DMS79 (cell line): ENCODE data around the gene LPP.
"Not testable (repeated sequence)": the region's sequence is repeated elsewhere in the genome, so short reads cannot be mapped to it uniquely, and the experiment has no call there.

Experiments used
- DNase-seq: peaks from one replicate; lab custom pipeline; 2025; lab: John Stamatoyannopoulos, UW

LPP gene

DNA sequence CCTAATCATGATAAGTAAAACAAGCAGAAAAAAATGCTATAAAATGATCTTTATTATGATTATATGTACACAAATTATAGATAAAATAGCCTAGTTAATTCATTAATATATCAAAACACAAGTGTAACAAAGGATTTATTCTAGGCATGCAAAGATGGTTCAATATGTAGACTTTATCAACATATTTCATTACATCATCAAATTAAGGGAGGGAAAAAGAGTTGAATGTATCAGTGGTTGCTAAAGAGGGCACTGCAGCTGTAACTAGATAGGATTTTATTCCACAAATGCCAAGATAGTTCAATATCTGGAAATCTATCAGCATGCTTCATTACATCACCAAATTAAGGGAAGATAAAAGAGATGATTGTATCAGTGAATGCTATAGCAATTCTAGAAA lies 248.3 kb downstream of the LPP start:
- DNase-seq = no peak

DNA sequence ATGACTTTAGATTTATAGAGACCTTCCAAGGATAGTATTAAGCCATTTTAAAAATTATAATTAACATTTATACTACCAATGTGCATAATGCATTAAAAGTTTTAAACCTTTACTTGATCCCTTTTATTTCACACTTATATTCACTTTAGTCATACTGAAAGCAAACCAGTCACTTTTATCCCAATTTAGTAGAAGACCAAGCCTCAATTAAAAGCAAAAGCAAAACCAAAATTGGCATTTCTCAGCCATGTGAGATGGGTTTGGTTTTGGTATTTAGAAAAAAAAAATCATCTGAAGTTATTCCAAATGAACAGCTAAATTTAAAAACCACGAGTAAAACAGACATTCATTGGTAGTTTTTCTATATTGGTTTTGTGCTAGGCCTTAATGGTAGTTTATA lies 249.4 kb downstream of the LPP start:
- DNase-seq = no peak

DNA sequence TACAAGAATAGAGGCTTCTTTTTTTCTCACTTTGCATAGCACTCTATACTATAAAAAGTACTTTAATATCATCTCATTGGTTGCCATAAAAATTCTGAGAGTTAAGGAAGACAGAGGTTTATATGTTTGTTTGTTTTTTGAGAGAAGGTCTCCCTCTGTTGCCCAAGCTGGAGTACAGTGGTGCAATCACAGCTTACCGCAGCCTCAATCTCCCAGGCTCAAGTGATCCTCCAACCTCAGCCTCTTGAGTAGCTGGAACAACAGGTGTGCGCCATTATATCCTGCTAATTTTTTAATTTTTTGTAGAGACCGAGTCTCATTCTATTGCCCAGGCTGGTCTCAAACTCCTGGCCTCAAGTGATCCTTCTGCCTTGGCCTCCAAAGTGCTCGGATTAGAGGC lies 250.2 kb downstream of the LPP start:
- no peak for DNase-seq

DNA sequence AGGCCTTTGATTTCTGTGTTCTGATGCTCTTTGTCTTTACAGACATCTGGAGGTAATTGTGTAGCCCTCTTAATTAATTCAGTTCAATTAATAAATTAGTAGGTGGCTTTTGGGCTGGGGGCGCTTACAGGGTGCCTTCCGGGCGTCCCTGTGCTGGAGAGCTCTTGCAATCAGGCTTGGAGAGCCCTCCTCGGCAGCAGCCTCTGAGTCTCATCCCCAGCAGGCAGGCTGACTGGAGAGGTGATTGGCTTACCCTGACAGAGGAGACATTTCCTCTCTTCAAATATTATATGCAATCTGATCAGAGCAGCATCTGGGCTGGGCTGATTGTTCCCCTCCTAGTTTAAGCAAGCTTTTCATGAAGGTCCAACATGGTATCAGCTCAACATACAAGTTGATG lies 250.7 kb downstream of the LPP start:
- no peak for DNase-seq

DNA sequence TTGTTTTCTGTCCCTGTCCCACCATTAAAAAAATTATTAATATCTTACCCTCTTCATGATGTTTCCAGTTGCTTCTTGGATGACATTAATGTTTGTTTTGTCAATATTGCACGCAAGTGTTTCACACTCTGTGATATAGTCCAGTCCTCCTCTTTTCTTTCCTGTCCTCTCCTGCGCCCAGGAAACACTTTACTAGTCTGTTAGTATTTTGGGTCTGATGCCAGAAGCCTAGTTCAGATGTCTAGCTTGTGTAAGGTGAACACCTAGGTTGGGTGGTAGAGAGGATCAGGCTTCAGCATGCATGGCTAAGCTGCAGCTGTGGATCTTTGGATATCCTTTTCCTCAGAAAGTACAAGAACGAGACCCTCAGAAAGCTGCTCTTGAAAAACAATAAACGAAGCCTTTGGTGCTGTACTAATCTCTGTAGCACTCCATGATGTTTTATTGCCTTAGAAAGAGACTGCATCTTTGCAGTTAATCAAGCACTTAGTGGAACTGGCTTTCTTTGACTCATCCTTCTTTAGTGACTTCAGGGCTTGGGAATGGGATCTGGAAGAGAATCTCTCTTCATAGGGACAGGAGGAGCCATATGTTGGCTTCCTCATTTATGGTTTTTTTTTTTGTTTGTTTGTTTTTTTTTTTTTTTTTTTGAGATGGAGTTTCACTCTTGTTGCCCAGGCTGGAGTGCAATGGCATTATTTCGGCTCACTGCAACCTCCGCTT lies 253.4 kb downstream of the LPP start:
- no peak for DNase-seq

DNA sequence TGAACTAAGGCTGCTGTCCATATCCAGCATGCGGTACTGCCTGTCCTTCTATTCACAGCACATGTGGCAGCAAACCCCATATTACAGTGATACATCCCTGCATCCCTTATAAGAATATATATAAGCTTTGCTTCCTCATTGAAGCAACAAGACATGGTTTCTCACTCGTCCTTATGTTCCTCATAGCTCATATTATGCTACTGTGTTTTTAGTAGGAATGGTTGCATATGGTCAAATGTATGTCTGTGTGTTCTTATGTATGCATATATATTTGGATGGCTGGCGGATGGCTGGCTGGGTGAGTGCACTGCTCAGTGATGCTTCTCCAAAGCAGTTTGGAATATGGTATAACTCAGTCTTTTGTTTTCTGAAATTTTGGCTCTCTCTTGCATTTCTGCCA lies 254.9 kb downstream of the LPP start:
- no peak for DNase-seq

DNA sequence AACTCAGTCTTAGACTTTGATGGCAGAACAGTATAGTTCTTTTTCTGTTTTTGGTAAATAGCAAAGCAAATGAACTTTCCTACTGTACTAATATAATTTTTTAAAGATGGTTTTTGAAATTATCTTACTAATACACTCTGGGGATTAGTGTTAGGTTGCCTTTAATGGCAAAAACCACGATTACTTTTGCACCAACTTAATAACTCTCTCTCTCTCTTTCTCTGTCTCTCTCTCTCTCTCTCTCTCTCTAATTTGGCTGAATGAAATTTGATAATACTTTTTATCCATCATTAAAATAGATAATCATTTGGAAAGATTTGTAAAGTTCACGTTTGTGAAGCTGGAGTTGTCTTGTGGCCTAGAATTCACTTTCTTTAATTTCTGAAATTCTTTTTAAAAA lies 257.8 kb downstream of the LPP start:
- DNase-seq = no peak

DNA sequence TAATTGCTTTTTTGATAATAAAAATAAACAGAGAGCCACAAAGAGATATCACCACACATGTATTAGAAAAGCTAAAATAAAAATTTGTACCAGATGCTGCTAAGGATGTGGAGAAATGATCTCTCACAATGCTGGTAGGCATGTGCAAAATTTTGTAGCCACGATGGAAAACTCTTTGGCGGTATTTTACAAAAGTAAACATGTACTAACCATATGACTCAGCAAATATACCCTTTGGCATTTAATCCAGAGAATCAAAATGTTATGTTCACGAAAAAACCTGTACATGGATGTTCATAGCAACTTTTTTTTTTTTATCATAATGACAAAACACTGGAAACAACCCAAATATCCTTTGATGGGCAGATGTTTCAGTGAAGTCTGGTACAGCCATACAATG lies 261.2 kb downstream of the LPP start:
- DNase-seq = no peak

DNA sequence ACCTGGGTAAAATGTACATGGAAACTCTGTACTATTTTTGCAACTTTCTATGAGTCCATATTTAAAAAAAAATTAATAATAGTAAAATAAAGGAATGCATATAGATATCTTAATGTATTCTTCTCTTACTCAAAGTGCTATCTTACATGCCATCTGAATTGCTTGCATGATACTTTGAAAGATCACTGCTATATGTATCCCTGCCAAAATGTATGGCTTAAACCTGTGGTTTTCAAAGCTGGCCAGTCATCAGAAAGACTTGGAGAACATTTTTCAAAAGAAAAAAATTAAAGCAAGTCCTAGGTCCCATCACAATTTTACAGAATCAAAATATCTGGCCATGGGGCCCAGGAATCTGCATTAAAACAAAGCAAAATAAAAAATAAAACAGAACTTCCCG lies 262.1 kb downstream of the LPP start:
- no peak for DNase-seq

DNA sequence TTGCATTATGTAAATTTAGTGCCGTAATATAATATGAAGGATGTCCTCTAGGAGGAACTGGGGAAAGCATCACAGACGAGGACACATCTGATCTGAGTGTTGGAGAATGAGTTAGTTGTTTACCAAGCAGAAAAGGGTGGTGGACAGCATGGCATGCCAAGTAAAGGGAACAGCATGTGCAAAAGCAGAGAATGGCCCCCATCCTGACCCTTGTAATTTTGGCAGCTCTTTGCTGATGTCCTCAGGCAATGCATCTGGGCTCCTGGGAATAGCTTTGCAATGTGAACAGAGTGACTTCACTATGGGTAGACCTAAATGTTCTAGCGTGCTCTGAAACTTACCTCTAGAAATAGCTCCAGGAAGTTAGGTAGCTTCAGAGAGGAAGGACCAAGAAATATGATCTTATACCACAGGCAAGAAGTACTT lies 263.3 kb downstream of the LPP start:
- DNase-seq = no peak

DNA sequence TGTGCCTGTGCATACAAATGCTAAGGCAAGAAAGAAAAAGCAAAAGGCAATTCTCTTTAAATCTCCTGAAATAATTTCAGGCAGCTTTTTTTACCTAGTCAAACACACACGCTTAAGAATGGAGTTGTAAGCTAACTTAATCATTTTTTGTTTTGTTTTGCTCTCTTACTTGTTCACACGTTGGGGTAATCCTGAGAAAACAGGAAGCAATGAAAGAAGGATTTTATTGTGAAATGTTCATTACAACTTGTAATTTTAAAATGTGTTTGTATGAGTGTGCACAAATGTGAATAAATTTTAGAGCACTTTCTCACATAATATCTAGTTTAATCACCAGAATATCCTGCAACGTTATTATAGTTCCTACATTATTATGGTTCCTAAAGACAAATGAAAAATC lies 263.8 kb downstream of the LPP start:
- no peak for DNase-seq

DNA sequence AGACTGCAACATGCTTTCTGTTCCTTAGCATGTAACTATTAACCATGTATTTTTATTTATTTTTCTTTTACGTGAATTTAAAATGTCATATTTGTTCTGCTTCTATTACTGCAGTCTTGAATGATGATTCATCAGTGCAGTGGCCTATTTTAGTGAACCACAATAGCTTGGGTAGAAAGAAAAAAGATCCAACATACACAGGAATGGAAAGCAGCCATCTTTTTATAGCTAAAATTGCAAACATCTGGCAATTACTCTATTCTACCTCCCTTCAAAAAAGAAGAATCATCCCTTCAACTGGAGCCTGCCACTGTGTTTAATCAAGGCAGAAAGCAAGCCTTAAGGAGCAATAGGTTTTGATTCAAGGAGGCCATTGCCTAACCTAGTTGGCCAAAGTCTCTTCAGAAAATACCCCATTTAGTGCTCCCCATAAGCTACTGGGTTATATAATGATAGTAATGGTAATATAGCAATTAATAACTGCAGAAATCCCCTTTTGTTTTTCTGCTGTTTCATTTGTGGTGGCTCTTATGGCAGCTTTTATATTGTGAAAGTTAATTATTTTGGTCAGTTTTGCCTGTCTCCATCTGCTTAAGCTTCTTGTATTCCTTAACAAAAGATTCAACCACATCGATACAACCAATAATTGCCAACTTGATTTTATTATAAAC lies 267.3 kb downstream of the LPP start:
- DNase-seq = no peak

DNA sequence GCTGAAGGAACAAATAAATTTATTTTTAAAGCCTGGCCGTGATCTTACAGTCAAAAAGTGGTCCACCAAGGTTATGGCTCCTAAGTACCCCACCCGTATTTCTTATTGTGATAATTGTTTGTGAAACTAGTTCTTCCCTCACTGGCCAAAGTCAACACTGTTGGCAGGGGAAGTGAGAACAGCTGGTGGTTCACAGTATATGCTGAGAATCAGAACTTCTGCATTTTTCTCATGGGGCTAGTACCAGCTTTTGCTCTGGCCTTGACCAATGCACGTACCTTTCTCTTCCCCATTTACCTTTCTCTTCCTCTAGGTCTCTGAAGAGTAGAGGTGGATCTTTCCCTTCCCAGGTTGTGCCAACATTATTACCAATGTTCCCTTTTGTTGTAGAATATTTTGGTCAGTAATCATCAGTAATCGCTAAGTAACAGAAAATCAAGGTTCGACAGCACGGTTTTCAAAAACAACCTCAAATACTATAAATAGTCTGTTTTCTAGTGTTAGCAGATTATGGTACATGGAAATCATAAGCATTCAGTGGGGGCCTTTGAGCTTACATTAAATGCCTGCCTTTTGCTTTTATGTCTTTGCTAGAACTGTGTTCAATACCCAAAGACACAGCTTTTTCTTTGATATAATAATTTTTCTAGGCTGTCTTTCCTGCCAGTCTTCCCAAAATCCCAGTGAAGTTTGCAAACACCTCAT lies 268.0 kb downstream of the LPP start:
- no peak for DNase-seq

DNA sequence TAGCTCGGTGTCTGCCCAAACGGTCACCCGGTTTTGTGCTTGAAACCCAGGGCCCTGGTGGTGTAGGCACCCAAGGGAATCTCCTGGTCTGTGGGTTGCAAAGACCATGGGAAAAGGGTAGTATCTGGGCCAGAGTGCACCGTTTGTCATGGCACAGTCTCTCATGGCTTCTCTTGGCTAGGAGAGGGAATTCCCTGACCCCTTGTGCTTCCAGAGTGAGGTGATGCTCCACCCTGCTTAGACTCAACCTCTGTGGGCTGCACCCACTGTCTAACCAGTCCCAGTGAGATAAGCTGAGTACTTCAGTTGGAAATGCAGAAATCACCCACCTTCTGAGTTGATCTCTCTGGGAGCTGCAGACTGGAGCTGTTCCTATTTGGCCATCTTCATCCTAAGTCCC lies 274.0 kb downstream of the LPP start:
- not testable (repeated sequence) for DNase-seq

DNA sequence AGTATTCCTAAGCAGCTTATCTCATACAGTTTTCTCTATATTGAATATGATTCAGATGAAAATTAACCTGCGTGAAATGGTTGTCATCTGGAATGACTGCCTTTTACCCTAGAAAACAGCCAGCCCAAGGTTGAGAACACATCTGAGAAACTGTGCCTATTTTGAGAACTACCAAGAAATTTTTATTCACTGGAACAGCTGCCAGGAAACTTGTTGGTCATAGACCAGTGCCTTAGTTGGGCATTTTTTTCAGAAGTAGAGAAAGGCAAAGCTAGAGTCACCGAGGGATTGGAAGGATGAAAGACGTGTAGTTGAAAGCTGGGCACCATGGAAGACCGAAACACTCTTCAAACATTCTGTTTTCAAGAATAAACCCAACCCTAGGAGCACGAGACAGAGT lies 277.1 kb downstream of the LPP start:
- no peak for DNase-seq

DNA sequence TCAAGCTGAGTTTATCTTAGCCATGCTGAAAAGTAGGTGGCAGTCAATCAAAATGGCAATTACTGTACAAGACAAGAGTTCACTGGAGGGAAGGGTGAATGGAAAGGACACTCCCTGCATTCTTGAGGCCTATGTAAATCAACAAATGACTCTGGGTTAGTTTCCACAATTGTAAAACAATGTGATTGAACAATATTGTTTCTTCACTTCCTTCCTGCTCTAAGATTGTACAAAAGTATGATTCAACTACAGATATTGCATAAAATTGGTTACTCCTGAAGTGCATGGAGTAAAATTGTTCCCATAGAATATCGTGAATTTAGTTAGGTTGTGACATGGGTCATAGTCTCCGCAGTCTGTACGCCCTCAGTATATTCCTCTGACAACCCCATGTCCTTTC lies 277.6 kb downstream of the LPP start:
- DNase-seq = no peak

DNA sequence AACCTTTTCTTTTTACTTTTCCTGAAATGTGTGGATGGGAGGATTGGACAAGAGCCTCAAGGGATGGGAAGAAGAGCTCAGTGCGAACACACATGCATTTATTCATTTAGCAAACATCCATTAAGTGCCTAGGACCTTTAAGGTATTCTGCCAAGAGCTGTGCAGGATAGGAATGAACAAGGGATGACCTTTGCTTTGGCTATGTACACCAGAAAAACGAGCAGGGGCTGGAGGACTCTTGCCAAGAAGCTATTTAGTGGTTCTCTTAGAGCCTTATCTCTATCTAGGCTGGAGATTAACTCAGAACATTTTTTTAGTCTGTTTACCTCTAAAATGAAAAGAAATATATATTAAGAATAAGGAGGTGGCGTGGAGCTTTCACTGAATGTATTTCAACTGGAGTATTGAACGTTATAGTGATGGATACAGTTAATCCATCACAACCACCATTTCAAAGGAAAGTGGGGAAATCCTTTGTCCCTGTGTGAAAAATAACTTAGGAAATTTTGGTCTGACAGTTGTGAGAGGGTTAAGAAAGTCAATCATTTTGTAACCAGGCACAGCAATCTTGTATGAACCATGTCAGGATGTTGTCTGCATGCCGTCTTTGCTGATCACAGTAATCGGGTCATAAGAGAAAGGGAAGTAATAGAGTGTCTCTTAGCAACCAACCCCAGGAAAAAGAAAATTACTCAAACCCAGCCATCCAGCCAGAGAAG lies 279.0 kb downstream of the LPP start:
- DNase-seq = no peak

DNA sequence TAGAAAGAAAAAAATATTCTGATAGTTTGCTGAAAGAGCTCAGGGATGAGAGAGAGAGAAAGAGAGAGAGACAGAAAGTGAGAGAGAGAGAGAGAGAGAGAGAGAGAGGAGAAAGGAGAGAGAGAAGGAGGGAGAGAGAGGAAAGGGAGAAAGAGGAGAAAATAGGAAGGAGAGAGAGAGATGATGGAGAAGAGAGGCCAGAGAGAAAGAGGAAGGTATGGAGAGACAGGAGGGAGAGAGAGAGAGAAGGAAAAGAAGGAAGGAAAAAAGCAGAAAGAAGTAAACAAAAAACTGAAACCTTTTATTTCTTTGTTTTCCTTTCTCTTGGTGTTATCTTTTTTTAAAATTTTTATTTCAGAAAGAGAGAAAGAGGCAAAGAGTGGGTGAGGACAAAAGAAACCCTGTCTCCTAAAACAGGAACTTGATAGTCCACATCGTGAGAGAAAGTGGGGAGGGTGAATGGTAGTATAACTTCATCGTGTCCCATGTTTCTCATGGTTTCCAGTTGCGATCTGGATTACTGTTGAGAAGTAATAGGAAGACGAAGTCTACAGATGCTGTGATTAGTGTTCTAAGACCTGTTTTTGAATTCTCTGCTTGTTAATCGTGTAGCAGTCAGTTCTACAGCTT lies 279.7 kb downstream of the LPP start:
- no peak for DNase-seq

DNA sequence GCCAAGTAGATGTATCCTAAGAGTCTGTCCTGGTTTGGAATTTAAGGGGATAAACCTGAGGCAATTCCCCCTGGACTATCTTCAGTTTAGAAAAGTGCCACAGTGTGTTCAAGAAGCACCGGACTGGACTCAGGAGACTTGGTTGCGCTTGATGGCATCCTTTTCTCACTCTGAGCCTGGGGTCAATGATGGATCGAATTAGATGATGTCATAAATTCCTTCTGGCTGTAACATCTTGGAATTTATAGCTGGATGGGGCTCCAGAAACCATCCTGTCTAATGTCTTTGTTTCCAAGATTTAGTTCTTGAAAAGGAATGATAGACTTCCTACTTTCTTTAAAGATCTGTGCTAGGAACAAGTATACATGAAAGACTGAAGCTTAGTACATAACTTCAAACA lies 280.6 kb downstream of the LPP start:
- DNase-seq = no peak

DNA sequence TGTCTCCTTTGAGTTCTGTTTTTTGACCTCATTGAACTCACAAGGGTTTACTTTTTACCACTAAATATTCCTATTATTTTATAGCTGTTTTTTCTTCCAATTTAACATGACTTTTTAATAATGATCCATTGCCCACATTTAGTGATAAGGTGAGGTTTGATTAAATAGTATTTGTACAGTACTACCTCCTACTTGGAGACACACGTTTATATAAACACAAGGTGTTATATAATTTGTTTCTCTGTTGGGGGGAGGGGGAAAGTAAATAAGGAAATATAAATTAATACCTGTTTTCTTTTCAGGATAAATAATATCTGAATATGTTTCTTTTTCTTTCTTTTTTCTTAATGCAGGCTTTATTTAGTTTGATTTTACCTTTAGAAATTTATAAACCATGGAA lies 281.3 kb downstream of the LPP start:
- DNase-seq = no peak

DNA sequence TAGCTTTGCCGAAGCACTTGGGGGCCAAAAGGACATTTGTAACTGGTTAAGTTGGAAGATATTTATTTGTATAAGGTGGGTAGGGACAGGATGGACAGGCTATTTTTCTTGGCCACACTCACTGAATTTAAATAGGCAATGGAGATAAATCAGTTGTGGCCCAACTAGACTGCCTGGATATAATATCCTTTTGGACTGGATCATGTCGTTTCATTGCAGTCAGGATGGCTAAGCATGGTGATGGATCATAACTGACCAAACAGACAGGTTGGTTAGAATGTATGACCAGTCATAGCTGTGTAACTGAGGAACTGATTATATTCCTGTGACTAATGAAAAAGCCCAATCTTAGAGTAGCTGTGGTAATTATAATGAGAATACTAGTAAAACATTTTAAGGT lies 284.0 kb downstream of the LPP start:
- DNase-seq = no peak

DNA sequence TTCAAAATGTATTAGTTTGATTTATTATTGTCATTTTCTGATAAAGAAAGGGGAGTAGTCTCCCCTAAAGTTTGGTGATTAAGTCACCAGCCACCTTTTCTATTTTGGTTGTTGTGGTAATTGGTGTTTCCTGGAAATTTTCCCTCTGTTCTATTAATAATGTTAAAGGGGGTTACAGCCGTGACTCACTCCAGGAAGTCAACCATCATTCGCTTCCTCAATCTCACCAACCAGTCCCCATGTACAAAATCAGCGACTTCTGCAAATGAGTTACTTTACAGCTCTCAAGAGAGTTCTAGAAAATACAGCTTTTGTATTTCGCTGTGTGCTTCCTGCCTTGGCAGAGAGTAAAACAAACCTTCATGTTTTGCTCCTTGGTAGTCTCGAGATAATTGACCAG lies 285.1 kb downstream of the LPP start:
- DNase-seq = no peak
